SK-N-SH (cell line): ENCODE data around the gene BRCA1. TPM values are rescaled to one million over a fixed set of nuclear protein-coding genes. Genes with fewer than 3 reads are reported as not detected.

Experiments
- CTCF ChIA-PET: fragments of 300-600, 350-600 bp; formaldehyde crosslinking; extraction: SDS; loops from one replicate; lab custom pipeline; 2021; lab: Yijun Ruan, JAX
- POLR2A ChIA-PET: fragments of 350-600 bp; sonication (Branson Sonifier 250); formaldehyde crosslinking; extraction: SDS; loops from one replicate; lab custom pipeline; 2020; ENCODE audit warnings: antibody characterized with exemption, inconsistent platforms; lab: Yijun Ruan, JAX
- DNase-seq: peaks from one replicate; pipeline ENCODE4 v3.0.0; 2012
- H2AFZ ChIP-seq: fragments of 200-600 bp; sonication (generic); 2 replicates; pipeline ENCODE4 v1.8.1; 2016; ENCODE audit warnings: antibody characterized with exemption, mild to moderate bottlenecking, low read depth
- H3F3A ChIP-seq: fragments of 200-600 bp; sonication (generic); replicated peaks from 2 replicates; pipeline ENCODE3; 2016; ENCODE audit warnings: antibody characterized with exemption, mild to moderate bottlenecking; ENCODE audit not compliant: insufficient read depth
- H3K27ac ChIP-seq, 2 experiments: fragments of 200-500 bp in 1 of 2; fragments of 200-600 bp in 1 of 2; sonication (Bioruptor generic) in 1 of 2; sonication (generic), shearing (Covaris generic) in 1 of 2; 2 replicates each; pipeline versions ENCODE4 v1.5.1 to v1.6.1; 2014 to 2016; ENCODE audit warnings: low read depth in 2 of 2, inconsistent platforms in 1 of 2, low read length in 1 of 2, mild to moderate bottlenecking in 1 of 2, mixed read lengths in 1 of 2
- H3K27me3 ChIP-seq: fragments of 200-600 bp; sonication (generic), shearing (Covaris generic); 2 replicates; pipeline ENCODE4 v1.6.1; 2016; ENCODE audit warnings: mixed run types; ENCODE audit not compliant: insufficient read depth
- H3K36me3 ChIP-seq, 2 experiments: fragments of 200-500 bp in 1 of 2; fragments of 200-600 bp in 1 of 2; sonication (Bioruptor generic) in 1 of 2; sonication (generic) in 1 of 2; replicated peaks in 1 of 2; 2 replicates each; pipeline versions ENCODE3 to v1.5.1; 2014 to 2016; ENCODE audit warnings: low read length in 1 of 2, mild to moderate bottlenecking in 1 of 2; ENCODE audit not compliant: insufficient read depth in 2 of 2, control insufficient read depth in 1 of 2
- H3K4me1 ChIP-seq, 2 experiments: fragments of 200-500 bp in 1 of 2; fragments of 200-600 bp in 1 of 2; sonication (Bioruptor generic) in 1 of 2; sonication (generic), shearing (Covaris generic) in 1 of 2; 2 replicates each; pipeline versions ENCODE4 v1.5.1 to v1.6.1; 2014 to 2016; ENCODE audit warnings: low read depth in 1 of 2, low read length in 1 of 2, mixed run types in 1 of 2; ENCODE audit not compliant: insufficient read depth in 2 of 2, control insufficient read depth in 1 of 2
- H3K4me2 ChIP-seq: fragments of 200-600 bp; sonication (generic), shearing (Covaris generic); 2 replicates; pipeline ENCODE4 v1.6.1; 2017; ENCODE audit warnings: mixed run types
- H3K4me3 ChIP-seq, 2 experiments: fragments of 200-500 bp in 1 of 2; fragments of 200-600 bp in 1 of 2; sonication (Bioruptor generic) in 1 of 2; sonication (generic), shearing (Covaris generic) in 1 of 2; 2 replicates each; pipeline versions ENCODE4 v1.5.1 to v1.8.1; 2014 to 2016; ENCODE audit warnings: low read depth in 2 of 2, inconsistent platforms in 1 of 2, low read length in 1 of 2, mild to moderate bottlenecking in 1 of 2, mixed read lengths in 1 of 2, moderate library complexity in 1 of 2
- H3K79me2 ChIP-seq: fragments of 200-600 bp; sonication (generic); 2 replicates; pipeline ENCODE4 v1.8.1; 2017; ENCODE audit warnings: mild to moderate bottlenecking; ENCODE audit not compliant: insufficient read depth
- H3K9ac ChIP-seq: fragments of 200-600 bp; sonication (generic); 2 replicates; pipeline ENCODE4 v1.6.1; 2017; ENCODE audit warnings: mixed run types
- H3K9me2 ChIP-seq: fragments of 200-600 bp; sonication (generic); 2 replicates; pipeline ENCODE4 v1.6.1; 2017; ENCODE audit warnings: mixed run types
- H3K9me3 ChIP-seq: fragments of 200-600 bp; sonication (generic); 2 replicates; pipeline ENCODE4 v1.6.1; 2017; ENCODE audit warnings: mixed run types, mild to moderate bottlenecking, moderate library complexity
- H4K20me1 ChIP-seq: fragments of 200-600 bp; sonication (generic); 2 replicates; pipeline ENCODE4 v1.6.1; 2017; ENCODE audit warnings: mild to moderate bottlenecking, mixed run types; ENCODE audit not compliant: insufficient read depth
- CHD2 ChIP-seq: fragments of 150-350 bp; IDR thresholded peaks from 2 replicates; pipeline ENCODE4 v1.6.1; 2018; ENCODE audit warnings: low read length; ENCODE audit not compliant: partially characterized antibody
- ELF1 ChIP-seq: IDR thresholded peaks from 2 replicates; pipeline ENCODE4 v1.4.0; 2012
- EP300 ChIP-seq, 2 experiments: IDR thresholded peaks; 2 replicates each; pipeline versions ENCODE4 v1.4.0 to v1.6.1; 2012; ENCODE audit warnings: borderline replicate concordance in 1 of 2, low read depth in 1 of 2, low read length in 1 of 2
- GABPA ChIP-seq: IDR thresholded peaks from 2 replicates; pipeline ENCODE4 v1.4.0; 2012; ENCODE audit warnings: low read depth, mild to moderate bottlenecking
- GATA2 ChIP-seq: sonication (generic); formaldehyde crosslinking; IDR thresholded peaks from 2 replicates; pipeline ENCODE4 v1.5.0; 2020; ENCODE audit warnings: mild to moderate bottlenecking, missing genetic modification reagents
- MEF2A ChIP-seq: IDR thresholded peaks from 2 replicates; pipeline ENCODE4 v1.4.0; 2012; ENCODE audit warnings: low read depth, borderline replicate concordance
- MXI1 ChIP-seq: IDR thresholded peaks from 2 replicates; pipeline ENCODE4 v1.6.1; 2012; ENCODE audit warnings: mild to moderate bottlenecking, low read depth, low read length, improper control_type of control experiment
- NFIC ChIP-seq: IDR thresholded peaks from 2 replicates; pipeline ENCODE4 v1.4.0; 2012; ENCODE audit warnings: borderline replicate concordance
- NRF1 ChIP-seq: IDR thresholded peaks from 2 replicates; pipeline ENCODE4 v1.6.1; 2012; ENCODE audit warnings: low read depth, mild to moderate bottlenecking, low read length
- POLR2AphosphoS5 ChIP-seq: IDR thresholded peaks from 2 replicates; pipeline ENCODE4 v1.6.1; 2012; ENCODE audit warnings: low read depth, low read length
- RXRA ChIP-seq: IDR thresholded peaks from 2 replicates; pipeline ENCODE4 v1.4.0; 2012; ENCODE audit warnings: low read depth, mild to moderate bottlenecking, borderline replicate concordance
- SIN3A ChIP-seq: IDR thresholded peaks from 2 replicates; pipeline ENCODE4 v1.6.1; 2012; ENCODE audit warnings: low read depth, mild to moderate bottlenecking, low read length, moderate library complexity, borderline replicate concordance
- SMC3 ChIP-seq: IDR thresholded peaks from 2 replicates; pipeline ENCODE4 v1.6.1; 2012; ENCODE audit warnings: low read depth, low read length, improper control_type of control experiment
- TCF12 ChIP-seq: IDR thresholded peaks from 2 replicates; pipeline ENCODE4 v1.4.0; 2012
- TEAD4 ChIP-seq: IDR thresholded peaks from 2 replicates; pipeline ENCODE4 v1.4.0; 2012; ENCODE audit warnings: mild to moderate bottlenecking, borderline replicate concordance; ENCODE audit not compliant: insufficient read depth
- WGBS: methylation state at CpG from one replicate; pipeline ENCODE4 v1.1.6; 2017; ENCODE audit warnings: low lambda C conversion rate; 5-methylcytosine and 5-hydroxymethylcytosine counted together
- polyA plus RNA-seq, 3 experiments: library from polyadenylated mRNA; depleted of rRNA; stranded (reverse); fragments of >200 nt; gene quantifications; 2 replicates each; pipeline ENCODE4 v1.2.3, GENCODE V29; 2012
- TF ChIP-seq, protein P1 (sequence below): fragments of 200-600 bp; sonication (generic); IDR thresholded peaks from 2 replicates; pipeline ENCODE4 v1.6.1; 2017; ENCODE audit warnings: antibody characterized with exemption, mild to moderate bottlenecking, moderate library complexity
- TF ChIP-seq, protein P2 (sequence below): fragments of 150-350 bp; IDR thresholded peaks from 2 replicates; pipeline ENCODE4 v1.6.1; 2016; ENCODE audit warnings: mild to moderate bottlenecking, low read depth, low read length
- TF ChIP-seq, protein P3 (sequence below): IDR thresholded peaks from 2 replicates; pipeline ENCODE4 v1.4.0; 2012; ENCODE audit warnings: low read depth

BRCA1 gene
- polyA plus RNA-seq, 1 of the 3 experiments (the other 2 are of a cell fraction) = 11.2 TPM

DNA sequence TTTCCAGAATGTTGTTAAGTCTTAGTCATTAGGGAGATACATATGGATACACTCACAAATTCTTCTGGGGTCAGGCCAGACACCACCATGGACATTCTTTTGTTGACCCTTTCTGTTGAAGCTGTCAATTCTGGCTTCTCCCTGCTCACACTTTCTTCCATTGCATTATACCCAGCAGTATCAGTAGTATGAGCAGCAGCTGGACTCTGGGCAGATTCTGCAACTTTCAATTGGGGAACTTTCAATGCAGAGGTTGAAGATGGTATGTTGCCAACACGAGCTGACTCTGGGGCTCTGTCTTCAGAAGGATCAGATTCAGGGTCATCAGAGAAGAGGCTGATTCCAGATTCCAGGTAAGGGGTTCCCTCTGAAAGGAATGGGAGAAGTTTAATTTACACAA lies 54.3 kb downstream of the BRCA1 start:
- H3K4me3 ChIP-seq = no peak overlapping the region
- TF ChIP-seq SMC3 = no peak
- TF ChIP-seq TEAD4 = no peak
- TF ChIP-seq, protein P1, sequence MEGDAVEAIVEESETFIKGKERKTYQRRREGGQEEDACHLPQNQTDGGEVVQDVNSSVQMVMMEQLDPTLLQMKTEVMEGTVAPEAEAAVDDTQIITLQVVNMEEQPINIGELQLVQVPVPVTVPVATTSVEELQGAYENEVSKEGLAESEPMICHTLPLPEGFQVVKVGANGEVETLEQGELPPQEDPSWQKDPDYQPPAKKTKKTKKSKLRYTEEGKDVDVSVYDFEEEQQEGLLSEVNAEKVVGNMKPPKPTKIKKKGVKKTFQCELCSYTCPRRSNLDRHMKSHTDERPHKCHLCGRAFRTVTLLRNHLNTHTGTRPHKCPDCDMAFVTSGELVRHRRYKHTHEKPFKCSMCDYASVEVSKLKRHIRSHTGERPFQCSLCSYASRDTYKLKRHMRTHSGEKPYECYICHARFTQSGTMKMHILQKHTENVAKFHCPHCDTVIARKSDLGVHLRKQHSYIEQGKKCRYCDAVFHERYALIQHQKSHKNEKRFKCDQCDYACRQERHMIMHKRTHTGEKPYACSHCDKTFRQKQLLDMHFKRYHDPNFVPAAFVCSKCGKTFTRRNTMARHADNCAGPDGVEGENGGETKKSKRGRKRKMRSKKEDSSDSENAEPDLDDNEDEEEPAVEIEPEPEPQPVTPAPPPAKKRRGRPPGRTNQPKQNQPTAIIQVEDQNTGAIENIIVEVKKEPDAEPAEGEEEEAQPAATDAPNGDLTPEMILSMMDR = no peak
- no peak for TF ChIP-seq GATA2 (CRISPR knock-in tag)
- no peak for TF ChIP-seq MXI1
- no peak for TF ChIP-seq NRF1
- no peak for TF ChIP-seq EP300 (IDR thresholded peaks at IDR 0.05; ENCODE audit: borderline replicate concordance in 1 of 2, low read depth in 1 of 2, low read length in 1 of 2)
- no peak for TF ChIP-seq MEF2A
- no peak for TF ChIP-seq GABPA
- TF ChIP-seq, protein P2, sequence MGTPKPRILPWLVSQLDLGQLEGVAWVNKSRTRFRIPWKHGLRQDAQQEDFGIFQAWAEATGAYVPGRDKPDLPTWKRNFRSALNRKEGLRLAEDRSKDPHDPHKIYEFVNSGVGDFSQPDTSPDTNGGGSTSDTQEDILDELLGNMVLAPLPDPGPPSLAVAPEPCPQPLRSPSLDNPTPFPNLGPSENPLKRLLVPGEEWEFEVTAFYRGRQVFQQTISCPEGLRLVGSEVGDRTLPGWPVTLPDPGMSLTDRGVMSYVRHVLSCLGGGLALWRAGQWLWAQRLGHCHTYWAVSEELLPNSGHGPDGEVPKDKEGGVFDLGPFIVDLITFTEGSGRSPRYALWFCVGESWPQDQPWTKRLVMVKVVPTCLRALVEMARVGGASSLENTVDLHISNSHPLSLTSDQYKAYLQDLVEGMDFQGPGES = no peak
- TF ChIP-seq TCF12 = no peak
- TF ChIP-seq CHD2 = no peak
- no peak for TF ChIP-seq SIN3A
- no peak for TF ChIP-seq RXRA
- TF ChIP-seq, protein P3, sequence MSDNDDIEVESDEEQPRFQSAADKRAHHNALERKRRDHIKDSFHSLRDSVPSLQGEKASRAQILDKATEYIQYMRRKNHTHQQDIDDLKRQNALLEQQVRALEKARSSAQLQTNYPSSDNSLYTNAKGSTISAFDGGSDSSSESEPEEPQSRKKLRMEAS = no peak
- TF ChIP-seq ELF1 = no peak
- TF ChIP-seq POLR2AphosphoS5 = no peak
- TF ChIP-seq NFIC = no peak
- no peaks in the 10 kb centered on the region for H3F3A ChIP-seq
- POLR2A ChIA-PET = no interaction called here
- no peak overlapping the region for H3K4me2 ChIP-seq
- H3K9me2 ChIP-seq = no peaks in the 10 kb centered on the region
- H2AFZ ChIP-seq = no peak overlapping the region
- H3K9me3 ChIP-seq = no peaks in the 10 kb centered on the region
- DNase-seq = no peak
- CTCF ChIA-PET = interaction anchor here (0.7 kb wide), 1 partner anchor 32 kb away, joined by 4 read pairs; no protein-coding TSS in a partner anchor
- H3K27me3 ChIP-seq = no peaks in the 10 kb centered on the region
- no peaks in the 10 kb centered on the region for H3K4me1 ChIP-seq
- no peak overlapping the region for H3K27ac ChIP-seq
- no peaks in the 10 kb centered on the region for H3K79me2 ChIP-seq
- H4K20me1 ChIP-seq = no peaks in the 10 kb centered on the region
- H3K36me3 ChIP-seq = peaks cover 0 to 8% of the 10 kb centered on the region in 2 experiments
- no peak overlapping the region for H3K9ac ChIP-seq
- 60% methylated on average over 1 of the region's 1 CpG for WGBS
